Endothelial cell of umbilical vein (primary cell): ENCODE results near the gene ASMT. TPM values are rescaled to one million over a fixed set of nuclear protein-coding genes. Genes with fewer than 3 reads are reported as not detected.

Source experiments
- BruUV-seq: library from RNA; stranded (reverse); fragments of 400-500 nt; replicated peaks from 2 replicates; lab custom pipeline; 2021; lab: Mats Ljungman, UMichigan
- CTCF ChIA-PET: fragments of 300-600, 350-600 bp; sonication (Branson Sonifier 250); formaldehyde crosslinking; loops from one replicate; lab custom pipeline; 2021; ENCODE audit warnings: antibody characterized with exemption, inconsistent platforms; lab: Charles Lee
- POLR2A ChIA-PET: fragments of 300-600, 350-600 bp; sonication (Branson Sonifier 250); formaldehyde crosslinking; loops from one replicate; lab custom pipeline; 2021; ENCODE audit warnings: antibody characterized with exemption, inconsistent platforms; lab: Charles Lee
- DNase-seq: peaks from one replicate; pipeline ENCODE4 v3.0.0-alpha.2; 2011; ENCODE audit warnings: low read depth, low spot score
- FAIRE-seq: peaks from 2 replicates; lab custom pipeline; 2011; peaks lifted over from hg19 to GRCh38; lab: Jason Lieb, UNC
- H2AFZ ChIP-seq: 2 replicates; pipeline ENCODE4 v1.6.0; 2012; ENCODE audit warnings: low read depth, low read length, control low read depth, inconsistent platforms
- H3K27ac ChIP-seq: 2 replicates; pipeline ENCODE4 v1.5.1; 2011; ENCODE audit warnings: low read depth, mild to moderate bottlenecking, control low read depth, low read length, moderate library complexity; ENCODE audit not compliant: insufficient read depth
- H3K27me3 ChIP-seq, 2 experiments: 2 replicates each; pipeline versions ENCODE4 v1.6.0 to v1.6.1; 2011; ENCODE audit warnings: low read length in 2 of 2, mixed read lengths in 1 of 2; ENCODE audit not compliant: control insufficient read depth in 2 of 2, insufficient read depth in 2 of 2
- H3K36me3 ChIP-seq, 2 experiments: 2 replicates in 1 of 2; 3 replicates in 1 of 2; pipeline ENCODE4 v1.5.1; 2011; ENCODE audit warnings: low read length in 2 of 2, mild to moderate bottlenecking in 1 of 2, moderate library complexity in 1 of 2; ENCODE audit not compliant: control insufficient read depth in 2 of 2, insufficient read depth in 2 of 2; ENCODE audit errors: extremely low read depth in 1 of 2
- H3K4me1 ChIP-seq: 3 replicates; pipeline ENCODE4 v1.5.1; 2011; ENCODE audit warnings: mild to moderate bottlenecking, low read length; ENCODE audit not compliant: control insufficient read depth, insufficient read depth; ENCODE audit errors: extremely low read depth
- H3K4me2 ChIP-seq: 2 replicates; pipeline ENCODE4 v1.6.1; 2011; ENCODE audit warnings: low read length, control low read depth, mixed read lengths; ENCODE audit not compliant: insufficient read depth
- H3K4me3 ChIP-seq, 3 experiments: fragments of 200-600 bp in 1 of 3; sonication (generic), shearing (Covaris generic) in 1 of 3; replicated peaks in 1 of 3; 2 replicates each; pipeline ENCODE4 v1.5.1; 2011 to 2016; ENCODE audit warnings: control low read depth in 3 of 3, low read length in 3 of 3, mild to moderate bottlenecking in 2 of 3, inconsistent platforms in 1 of 3, low read depth in 1 of 3, moderate library complexity in 1 of 3; ENCODE audit not compliant: insufficient read depth in 1 of 3
- H3K79me2 ChIP-seq: 2 replicates; pipeline ENCODE4 v1.6.0; 2012; ENCODE audit warnings: low read length, inconsistent platforms; ENCODE audit not compliant: control insufficient read depth, insufficient read depth
- H3K9ac ChIP-seq: replicated peaks from 2 replicates; pipeline ENCODE3; 2011; ENCODE audit warnings: low read length, control low read depth; ENCODE audit not compliant: insufficient read depth; ENCODE audit errors: extremely low read depth
- H3K9me1 ChIP-seq: replicated peaks from 3 replicates; pipeline ENCODE4 v1.6.0; 2011; ENCODE audit warnings: mild to moderate bottlenecking, low read length; ENCODE audit not compliant: control insufficient read depth, insufficient read depth; ENCODE audit errors: extremely low read depth
- H3K9me3 ChIP-seq: replicated peaks from 2 replicates; pipeline ENCODE4 v1.5.1; 2012; ENCODE audit warnings: low read length, inconsistent platforms; ENCODE audit not compliant: control insufficient read depth, insufficient read depth
- H4K20me1 ChIP-seq: replicated peaks from 2 replicates; pipeline ENCODE3; 2011; ENCODE audit warnings: mild to moderate bottlenecking, low read length; ENCODE audit not compliant: control insufficient read depth, insufficient read depth; ENCODE audit errors: extremely low read depth
- EZH2 ChIP-seq: IDR thresholded peaks from 2 replicates; pipeline ENCODE4 v1.6.1; 2012; ENCODE audit warnings: borderline replicate concordance, low read depth, mild to moderate bottlenecking, moderate library complexity, low read length, inconsistent platforms; ENCODE audit not compliant: severe bottlenecking
- FOS ChIP-seq: IDR thresholded peaks from 2 replicates; pipeline ENCODE4 v1.6.1; 2011; ENCODE audit warnings: mild to moderate bottlenecking, low read length, moderate library complexity, borderline replicate concordance; ENCODE audit not compliant: insufficient read depth
- GATA2 ChIP-seq: IDR thresholded peaks from 2 replicates; pipeline ENCODE4 v1.7.0; 2011; ENCODE audit warnings: low read depth, mild to moderate bottlenecking, moderate library complexity, mixed read lengths, low read length; ENCODE audit not compliant: insufficient read length, insufficient read depth
- MYC ChIP-seq: IDR thresholded peaks from one replicate; pipeline ENCODE4 v1.6.1; 2011; ENCODE audit warnings: mild to moderate bottlenecking, low read depth, low read length
- POLR2A ChIP-seq: IDR thresholded peaks from 2 replicates; pipeline ENCODE4 v1.6.1; 2012; ENCODE audit warnings: low read depth, mild to moderate bottlenecking, control low read depth, low read length
- POLR2AphosphoS5 ChIP-seq: IDR thresholded peaks from 2 replicates; pipeline ENCODE4 v1.6.1; 2012; ENCODE audit warnings: low read depth, mild to moderate bottlenecking, control low read depth, low read length, moderate library complexity; ENCODE audit not compliant: insufficient read depth
- dilution Hi-C: fragments of 300-500 bp; cut with MboI; formaldehyde crosslinking; loops from one replicate; pipeline ENCODE4 v1.15.0; 2019; ENCODE audit warnings: low sequenced_read_pairs; ENCODE audit not compliant: extremely low pct_ligation_motif_present
- intact Hi-C: fragments of 100-400 bp; cut with micrococcal nuclease; formaldehyde crosslinking; loops from one replicate; pipeline ENCODE4 v1.10.0; 2022
- polyA plus RNA-seq, 4 experiments: library from polyadenylated mRNA; depleted of rRNA in 3 of 4; stranded (reverse) in 3 of 4; unstranded in 1 of 4; fragments of >200 nt; gene quantifications; 2 replicates each; pipeline versions ENCODE4 v1.2.1 to v1.2.3, GENCODE V29; 2011 to 2012; ENCODE audit warnings: missing spikeins in 1 of 4
- total RNA-seq: library from RNA; stranded (reverse); gene quantifications from 2 replicates; pipeline ENCODE4 v1.2.3, GENCODE V29; 2021
- TF ChIP-seq, protein P1 (sequence below): IDR thresholded peaks from 2 replicates; pipeline ENCODE4 v1.6.1; 2011; ENCODE audit not compliant: insufficient read depth, insufficient read length

Gene ASMT
- total and polyA plus RNA-seq, 2 donors (not counting 3 experiments of a cell fraction or from before 2014, with no cell fraction given) = not detected

DNA sequence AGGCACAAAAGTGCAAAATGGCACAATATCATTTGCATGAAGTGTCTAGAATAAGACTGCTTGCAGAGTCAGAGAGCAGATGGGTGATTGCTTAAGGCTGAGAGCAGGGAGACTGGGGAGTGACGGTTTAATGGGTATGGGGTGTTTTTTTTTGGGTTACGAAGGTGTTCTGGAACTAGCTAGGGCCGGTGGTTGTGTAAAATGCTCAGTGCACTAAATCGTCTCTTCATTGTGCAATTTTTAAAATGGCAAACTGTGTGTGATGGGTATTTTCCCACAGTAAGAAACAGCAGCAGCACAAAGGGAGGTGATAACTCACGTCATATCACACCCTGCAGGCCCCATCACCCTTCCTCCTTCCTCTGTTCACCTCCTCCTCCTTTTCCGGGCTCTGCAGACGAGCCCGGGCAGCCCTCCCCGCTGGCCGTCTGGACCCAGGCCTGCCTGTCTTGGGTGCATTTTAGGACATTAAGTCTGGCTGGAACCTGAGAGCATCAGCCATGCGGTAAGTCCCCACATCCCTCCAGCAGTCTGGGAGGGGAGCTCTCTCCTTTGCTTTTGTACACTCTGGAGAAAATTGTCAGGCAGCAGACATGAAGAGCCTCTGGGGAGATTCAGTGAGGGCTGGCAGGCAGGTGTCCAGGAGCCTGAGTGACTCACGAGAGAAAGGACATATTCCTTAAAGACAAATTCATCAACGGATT is 42.7 kb downstream of the ASMT start:
- H3K9ac ChIP-seq = peak overlapping the region; percentile 22

DNA sequence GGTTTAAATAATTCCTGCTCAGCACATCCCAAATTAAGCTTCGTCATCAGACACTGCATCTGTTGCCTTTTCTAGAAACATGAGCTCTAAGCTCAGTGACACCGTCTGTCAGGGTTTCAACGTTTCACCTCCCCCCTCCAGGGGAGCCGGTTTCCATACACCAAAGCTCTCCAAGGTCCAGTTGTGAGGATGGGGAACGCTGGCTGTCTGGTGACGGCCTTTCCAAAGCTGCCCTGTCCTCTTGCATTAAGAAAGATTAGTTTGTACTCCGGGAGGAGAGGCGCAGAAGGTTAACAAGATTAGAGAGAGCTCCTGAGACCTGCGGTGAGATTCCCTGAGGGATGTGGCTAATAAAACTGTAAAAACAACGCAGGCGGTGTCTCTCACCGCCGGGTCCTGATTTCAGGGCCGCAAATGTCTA is 43.2 kb downstream of the ASMT start:
- H2AFZ ChIP-seq = peak overlapping the region; percentile 78
- H3K9me3 ChIP-seq = no peaks in the 10 kb centered on the region
- dilution Hi-C loops = loop anchor here (25.0 kb wide), 1 partner anchor 929 kb away; no protein-coding TSS in a partner anchor
- H3K4me2 ChIP-seq = peak overlapping the region; percentile 57
- intact Hi-C loops = no loop called here
- TF ChIP-seq MYC = no peak
- peak overlapping the region; percentile 8 for H3K9ac ChIP-seq
- no peaks in the 10 kb centered on the region for H3K79me2 ChIP-seq
- no peaks in the 10 kb centered on the region for H3K36me3 ChIP-seq
- BruUV-seq = TSS peak; percentile 80
- peaks cover 8% of the 10 kb centered on the region for H3K4me1 ChIP-seq
- peak overlapping the region in 2 of 3 experiments; percentile 17 to 60 for H3K4me3 ChIP-seq
- peak overlapping the region; percentile 38 for H3K27ac ChIP-seq
- no peak for DNase-seq
- no peaks in the 10 kb centered on the region for H3K9me1 ChIP-seq
- FAIRE-seq = no peak
- no peaks in the 10 kb centered on the region for H3K27me3 ChIP-seq
- H4K20me1 ChIP-seq = no peaks in the 10 kb centered on the region
- ChIA-PET POLR2A (no interaction called here), CTCF (no interaction called here)

More for the DNA sequence above, 42.7 kb downstream of the ASMT start:
- peak overlapping the region; percentile 57 for H3K4me2 ChIP-seq
- no TSS peak for BruUV-seq
- H3K36me3 ChIP-seq = no peaks in the 10 kb centered on the region
- dilution Hi-C loops (loop anchor here (25.0 kb wide), 1 partner anchor 930 kb away; no protein-coding TSS in a partner anchor), intact Hi-C loops (no loop called here)
- FAIRE-seq (peak; percentile 85), DNase-seq (peak; percentile 77)
- no peaks in the 10 kb centered on the region for H3K27me3 ChIP-seq
- TF ChIP-seq POLR2AphosphoS5 = peak; percentile 43
- no peak for TF ChIP-seq EZH2
- peak; percentile 45 for TF ChIP-seq POLR2A
- TF ChIP-seq, protein P1, sequence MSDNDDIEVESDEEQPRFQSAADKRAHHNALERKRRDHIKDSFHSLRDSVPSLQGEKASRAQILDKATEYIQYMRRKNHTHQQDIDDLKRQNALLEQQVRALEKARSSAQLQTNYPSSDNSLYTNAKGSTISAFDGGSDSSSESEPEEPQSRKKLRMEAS = no peak
- peak; percentile 33 for TF ChIP-seq GATA2
- TF ChIP-seq FOS = peak; percentile 16
- H3K9me3 ChIP-seq = no peaks in the 10 kb centered on the region
- ChIA-PET CTCF (no interaction called here), POLR2A (no interaction called here)
- H3K9me1 ChIP-seq = no peaks in the 10 kb centered on the region
- H3K4me1 ChIP-seq = peaks cover 8% of the 10 kb centered on the region
- peak overlapping the region; percentile 78 for H2AFZ ChIP-seq
- H3K4me3 ChIP-seq = peak overlapping the region in 2 of 3 experiments; percentile 17 to 60
- no peaks in the 10 kb centered on the region for H3K79me2 ChIP-seq
- H3K27ac ChIP-seq = peak overlapping the region; percentile 38
- no peaks in the 10 kb centered on the region for H4K20me1 ChIP-seq
